Kidney epithelial cell (primary cell): ENCODE data around the gene ASB5. TPM values are rescaled to one million over a fixed set of nuclear protein-coding genes. Genes with fewer than 3 reads are reported as not detected.
"Not testable (repeated sequence)": the region's sequence is repeated elsewhere in the genome, so short reads cannot be mapped to it uniquely, and the experiment has no call there.

Experiments used
- DNase-seq: peaks from one replicate; pipeline ENCODE4 v3.0.0-alpha.2; 2010; ENCODE audit warnings: low read depth
- H3K27me3 ChIP-seq: 2 replicates; pipeline ENCODE4 v1.6.0; 2011; ENCODE audit warnings: low read length; ENCODE audit not compliant: control insufficient read depth, insufficient read depth
- H3K36me3 ChIP-seq: 2 replicates; pipeline ENCODE4 v1.5.1; 2011; ENCODE audit warnings: low read length; ENCODE audit not compliant: control insufficient read depth, insufficient read depth
- H3K4me3 ChIP-seq: 2 replicates; pipeline ENCODE4 v1.5.1; 2011; ENCODE audit warnings: low read depth, mild to moderate bottlenecking, control low read depth, low read length
- total RNA-seq: library from RNA; depleted of rRNA; stranded (reverse); fragments of >200 nt; gene quantifications from 2 replicates; pipeline ENCODE4 v1.2.3, GENCODE V29; 2015
- TF ChIP-seq, protein P1 (sequence below): IDR thresholded peaks from 2 replicates; pipeline ENCODE4 v1.5.1; 2011; ENCODE audit warnings: mild to moderate bottlenecking, moderate library complexity, low read length, control low read depth, inconsistent platforms; ENCODE audit not compliant: insufficient read depth, poor library complexity, severe bottlenecking

ASB5 gene
- total RNA-seq, 1 donor from 2014 or later, result not detected

- Histone ChIP-seq H3K36me3 (no peaks in the 10 kb centered on the region), H3K27me3 (no peaks in the 10 kb centered on the region), H3K4me3 (no peak overlapping the region)
- TF ChIP-seq, protein P1, sequence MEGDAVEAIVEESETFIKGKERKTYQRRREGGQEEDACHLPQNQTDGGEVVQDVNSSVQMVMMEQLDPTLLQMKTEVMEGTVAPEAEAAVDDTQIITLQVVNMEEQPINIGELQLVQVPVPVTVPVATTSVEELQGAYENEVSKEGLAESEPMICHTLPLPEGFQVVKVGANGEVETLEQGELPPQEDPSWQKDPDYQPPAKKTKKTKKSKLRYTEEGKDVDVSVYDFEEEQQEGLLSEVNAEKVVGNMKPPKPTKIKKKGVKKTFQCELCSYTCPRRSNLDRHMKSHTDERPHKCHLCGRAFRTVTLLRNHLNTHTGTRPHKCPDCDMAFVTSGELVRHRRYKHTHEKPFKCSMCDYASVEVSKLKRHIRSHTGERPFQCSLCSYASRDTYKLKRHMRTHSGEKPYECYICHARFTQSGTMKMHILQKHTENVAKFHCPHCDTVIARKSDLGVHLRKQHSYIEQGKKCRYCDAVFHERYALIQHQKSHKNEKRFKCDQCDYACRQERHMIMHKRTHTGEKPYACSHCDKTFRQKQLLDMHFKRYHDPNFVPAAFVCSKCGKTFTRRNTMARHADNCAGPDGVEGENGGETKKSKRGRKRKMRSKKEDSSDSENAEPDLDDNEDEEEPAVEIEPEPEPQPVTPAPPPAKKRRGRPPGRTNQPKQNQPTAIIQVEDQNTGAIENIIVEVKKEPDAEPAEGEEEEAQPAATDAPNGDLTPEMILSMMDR, result no peak
- DNase-seq, result no peak
These were observed 31.0 kb upstream of the ASB5 start for GRCh38 chr4:176300036-176300435.

DNA sequence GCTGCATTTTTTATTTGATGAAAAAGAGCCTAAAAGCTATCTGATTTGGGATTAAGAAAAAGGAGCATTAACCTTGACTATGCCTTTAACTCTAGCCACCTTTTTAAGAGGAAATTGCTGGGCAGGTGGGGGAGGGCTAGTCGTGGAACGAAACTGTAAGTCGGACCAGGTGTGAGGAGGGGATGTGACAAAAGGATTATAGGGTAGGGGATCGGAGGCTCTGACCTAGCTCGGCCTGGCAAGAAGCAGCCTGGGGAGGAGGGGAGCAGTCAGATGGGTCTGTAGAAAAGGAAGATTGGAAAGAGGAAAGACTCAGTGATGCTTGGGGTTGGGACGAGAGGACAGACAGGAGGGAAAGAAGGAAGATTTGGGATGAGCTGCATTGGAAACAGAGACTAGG lies 29.6 kb upstream of the ASB5 start:
- no peaks in the 10 kb centered on the region for H3K27me3 ChIP-seq
- DNase-seq, result no peak
- TF ChIP-seq, protein P1, result no peak
- H3K4me3 ChIP-seq, result no peak overlapping the region
- H3K36me3 ChIP-seq, result no peaks in the 10 kb centered on the region

DNA sequence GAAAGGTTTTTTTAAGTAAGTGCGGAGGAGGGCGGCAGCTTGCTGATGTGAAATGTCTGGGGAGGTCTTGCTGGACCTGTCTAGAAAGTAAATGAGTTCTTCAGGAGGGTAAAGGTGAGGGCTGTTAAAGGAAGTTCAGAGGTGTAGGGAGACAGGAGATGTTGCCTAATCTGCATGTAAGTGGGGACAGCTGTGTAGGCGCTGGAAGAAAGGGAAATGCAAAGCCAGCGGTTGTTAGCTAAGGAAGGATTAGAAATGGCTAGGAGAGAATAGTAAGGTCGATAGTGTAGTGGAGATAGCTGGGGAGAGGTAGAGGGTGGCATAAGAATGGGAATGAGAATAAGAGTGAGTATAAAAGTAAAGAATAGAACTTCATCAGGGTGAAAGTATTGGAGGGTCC lies 26.9 kb upstream of the ASB5 start:
- not testable (repeated sequence) for H3K27me3 ChIP-seq, H3K4me3 ChIP-seq, H3K36me3 ChIP-seq, DNase-seq

GRCh38 chr4:176293660-176294059 lies 24.6 kb upstream of the ASB5 start:
- no peak for DNase-seq
- H3K4me3 ChIP-seq, result no peak overlapping the region
- no peaks in the 10 kb centered on the region for H3K27me3 ChIP-seq
- TF ChIP-seq, protein P1, result no peak
- no peaks in the 10 kb centered on the region for H3K36me3 ChIP-seq

DNA sequence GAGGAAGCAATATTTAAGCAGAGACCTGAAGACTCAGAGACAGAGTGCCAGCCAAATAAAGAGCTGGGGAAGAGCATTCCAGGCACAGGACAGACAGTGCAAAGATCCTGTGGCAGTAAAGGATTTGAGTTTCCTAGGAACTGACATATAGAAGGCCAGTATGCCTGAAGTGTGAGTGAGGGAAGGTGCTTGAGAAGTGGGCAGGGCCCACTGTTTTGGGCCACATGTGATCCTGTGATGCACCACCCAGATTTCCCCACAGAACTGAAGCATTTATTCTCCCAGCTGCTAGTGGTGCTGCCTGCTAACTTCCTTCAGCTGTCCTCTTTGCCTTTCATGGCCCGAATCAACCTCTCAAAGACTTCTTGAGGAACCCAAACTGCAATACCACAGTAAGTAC lies 23.9 kb upstream of the ASB5 start:
- DNase-seq, result no peak
- H3K27me3 ChIP-seq, result no peaks in the 10 kb centered on the region
- TF ChIP-seq, protein P1, result no peak

DNA sequence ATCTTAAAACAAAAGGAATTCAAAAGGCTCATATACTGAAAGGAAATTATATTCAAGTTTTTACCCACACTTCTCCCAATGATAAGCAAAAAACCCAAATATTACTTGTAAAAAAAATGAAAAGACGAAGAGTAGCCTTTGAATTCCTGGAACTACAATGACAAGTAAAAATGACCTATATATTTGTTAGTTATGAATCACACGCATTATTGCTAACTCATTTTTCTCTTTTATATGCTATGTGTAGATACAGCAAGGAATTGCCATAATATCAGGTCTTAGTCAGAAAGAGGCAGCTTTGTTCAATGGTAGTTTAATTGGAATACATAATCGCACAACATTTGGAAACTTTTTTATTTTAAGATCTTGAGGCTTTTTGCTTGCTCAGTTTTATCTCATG lies 22.7 kb upstream of the ASB5 start:
- Histone ChIP-seq H3K36me3 (no peaks in the 10 kb centered on the region), H3K4me3 (no peak overlapping the region), H3K27me3 (no peaks in the 10 kb centered on the region)
- DNase-seq, result no peak
- TF ChIP-seq, protein P1, result no peak

More for the DNA sequence above, 23.9 kb upstream of the ASB5 start:
- no peak overlapping the region for H3K4me3 ChIP-seq
- H3K36me3 ChIP-seq, result no peaks in the 10 kb centered on the region
